Activated naive CD8-positive, alpha-beta T cell treated with anti-CD3 and anti-CD28 coated beads for 36 hours (primary cell): ENCODE measurements around the gene ELOVL6. TPM values are rescaled to one million over a fixed set of nuclear protein-coding genes. Genes with fewer than 3 reads are reported as not detected.

Experiments
- DNase-seq: peaks from one replicate; pipeline ENCODE4 v3.0.0; 2021
- H3K27ac Mint-ChIP-seq: one replicate; pipeline ENCODE4 v1.8.0; 2022; ENCODE audit warnings: mild to moderate bottlenecking, moderate library complexity, mixed read lengths
- H3K27me3 Mint-ChIP-seq: one replicate; pipeline ENCODE4 v1.8.0; 2022; ENCODE audit warnings: mild to moderate bottlenecking, mixed read lengths
- H3K36me3 Mint-ChIP-seq: one replicate; pipeline ENCODE4 v1.8.0; 2021; ENCODE audit warnings: mild to moderate bottlenecking, mixed read lengths
- H3K4me1 Mint-ChIP-seq: one replicate; pipeline ENCODE4 v1.8.0; 2021; ENCODE audit warnings: mixed read lengths
- H3K4me3 Mint-ChIP-seq: one replicate; pipeline ENCODE4 v1.8.0; 2022; ENCODE audit warnings: mild to moderate bottlenecking, moderate library complexity, mixed read lengths
- H3K9me3 Mint-ChIP-seq: one replicate; pipeline ENCODE4 v1.8.0; 2022; ENCODE audit warnings: mixed read lengths
- total RNA-seq, 2 experiments: library from RNA; stranded (reverse); gene quantifications; one replicate each; pipeline ENCODE4 v1.2.3, GENCODE V29; 2021

Gene ELOVL6
- total RNA-seq, 2 experiments from 2014 or later, result 8.4 to 13.3 TPM

GRCh38 chr4:110130576-110131358 is 67.6 kb downstream of the ELOVL6 start:
- Mint-ChIP-seq H3K27me3 (no peaks in the 10 kb centered on the region), H3K4me1 (no peaks in the 10 kb centered on the region), H3K27ac (no peak overlapping the region), H3K9me3 (no peaks in the 10 kb centered on the region), H3K4me3 (no peak overlapping the region), H3K36me3 (peaks cover 2% of the 10 kb centered on the region)
- no peak for DNase-seq

GRCh38 chr4:110129544-110129943 is 68.9 kb downstream of the ELOVL6 start:
- DNase-seq, result no peak
- Mint-ChIP-seq H3K9me3 (no peaks in the 10 kb centered on the region), H3K27ac (no peak overlapping the region), H3K4me1 (no peaks in the 10 kb centered on the region), H3K27me3 (no peaks in the 10 kb centered on the region), H3K36me3 (peaks cover 2% of the 10 kb centered on the region), H3K4me3 (no peak overlapping the region)

- no peak overlapping the region for H3K4me3 Mint-ChIP-seq
- peaks cover 4% of the 10 kb centered on the region for H3K36me3 Mint-ChIP-seq
- no peak overlapping the region for H3K27ac Mint-ChIP-seq
- H3K9me3 Mint-ChIP-seq, result no peaks in the 10 kb centered on the region
- no peaks in the 10 kb centered on the region for H3K27me3 Mint-ChIP-seq
- no peak for DNase-seq
- H3K4me1 Mint-ChIP-seq, result no peaks in the 10 kb centered on the region
Observed at GRCh38 chr4:110128472-110128919, 69.9 kb downstream of the ELOVL6 start.

- Mint-ChIP-seq H3K4me1 (no peaks in the 10 kb centered on the region), H3K4me3 (no peak overlapping the region), H3K27me3 (no peaks in the 10 kb centered on the region), H3K9me3 (no peaks in the 10 kb centered on the region), H3K27ac (no peak overlapping the region), H3K36me3 (peaks cover 4% of the 10 kb centered on the region)
- no peak for DNase-seq
Observed at GRCh38 chr4:110128029-110128428, 70.4 kb downstream of the ELOVL6 start.

GRCh38 chr4:110124711-110125110 is 73.7 kb downstream of the ELOVL6 start:
- Mint-ChIP-seq H3K36me3 (peaks cover 4% of the 10 kb centered on the region), H3K4me1 (peaks cover 4% of the 10 kb centered on the region), H3K27me3 (no peaks in the 10 kb centered on the region), H3K27ac (no peak overlapping the region), H3K4me3 (no peak overlapping the region), H3K9me3 (no peaks in the 10 kb centered on the region)
- no peak for DNase-seq

GRCh38 chr4:110122201-110122600 is 76.2 kb downstream of the ELOVL6 start:
- no peak overlapping the region for H3K27ac Mint-ChIP-seq

GRCh38 chr4:110120506-110120905 is 77.9 kb downstream of the ELOVL6 start:
- no peak for DNase-seq
- H3K4me3 Mint-ChIP-seq, result no peak overlapping the region
- peaks cover 9% of the 10 kb centered on the region for H3K4me1 Mint-ChIP-seq
- no peak overlapping the region for H3K27ac Mint-ChIP-seq
- H3K27me3 Mint-ChIP-seq, result no peaks in the 10 kb centered on the region
- H3K36me3 Mint-ChIP-seq, result peaks cover 2% of the 10 kb centered on the region
- H3K9me3 Mint-ChIP-seq, result no peaks in the 10 kb centered on the region

More at GRCh38 chr4:110122201-110122600, 76.2 kb downstream of the ELOVL6 start:
- Mint-ChIP-seq H3K4me3 (no peak overlapping the region), H3K9me3 (no peaks in the 10 kb centered on the region), H3K4me1 (peaks cover 9% of the 10 kb centered on the region), H3K27me3 (no peaks in the 10 kb centered on the region), H3K36me3 (peaks cover 2% of the 10 kb centered on the region)
- DNase-seq, result no peak

GRCh38 chr4:110119880-110120279 is 78.5 kb downstream of the ELOVL6 start:
- Mint-ChIP-seq H3K27me3 (no peaks in the 10 kb centered on the region), H3K9me3 (no peaks in the 10 kb centered on the region), H3K4me3 (no peak overlapping the region), H3K27ac (no peak overlapping the region), H3K4me1 (peaks cover 9% of the 10 kb centered on the region), H3K36me3 (peaks cover 2% of the 10 kb centered on the region)
- DNase-seq, result no peak

- Mint-ChIP-seq H3K27ac (no peak overlapping the region), H3K27me3 (no peaks in the 10 kb centered on the region), H3K9me3 (no peaks in the 10 kb centered on the region), H3K4me1 (peaks cover 9% of the 10 kb centered on the region), H3K36me3 (peaks cover 1% of the 10 kb centered on the region), H3K4me3 (no peak overlapping the region)
- DNase-seq, result no peak
Observed at GRCh38 chr4:110119337-110119736, 79.1 kb downstream of the ELOVL6 start.

- Mint-ChIP-seq H3K9me3 (no peaks in the 10 kb centered on the region), H3K27me3 (no peaks in the 10 kb centered on the region), H3K4me1 (no peaks in the 10 kb centered on the region), H3K36me3 (no peaks in the 10 kb centered on the region), H3K4me3 (no peak overlapping the region), H3K27ac (no peak overlapping the region)
- no peak for DNase-seq
Observed at GRCh38 chr4:110112056-110112455, 86.4 kb downstream of the ELOVL6 start.

- Mint-ChIP-seq H3K4me3 (no peak overlapping the region), H3K27me3 (no peaks in the 10 kb centered on the region), H3K4me1 (no peaks in the 10 kb centered on the region), H3K36me3 (peaks cover 2% of the 10 kb centered on the region), H3K9me3 (no peaks in the 10 kb centered on the region), H3K27ac (no peak overlapping the region)
- no peak for DNase-seq
Observed at GRCh38 chr4:110109455-110109854, 89.0 kb downstream of the ELOVL6 start.

- Mint-ChIP-seq H3K9me3 (no peaks in the 10 kb centered on the region), H3K27me3 (no peaks in the 10 kb centered on the region), H3K4me1 (no peaks in the 10 kb centered on the region), H3K27ac (no peak overlapping the region), H3K4me3 (no peak overlapping the region), H3K36me3 (peaks cover 2% of the 10 kb centered on the region)
- DNase-seq, result no peak
Observed at GRCh38 chr4:110108960-110109359, 89.5 kb downstream of the ELOVL6 start.

- H3K27me3 Mint-ChIP-seq, result no peaks in the 10 kb centered on the region
- H3K4me3 Mint-ChIP-seq, result no peak overlapping the region
- H3K27ac Mint-ChIP-seq, result no peak overlapping the region
- DNase-seq, result no peak
- no peaks in the 10 kb centered on the region for H3K4me1 Mint-ChIP-seq
- peaks cover 2% of the 10 kb centered on the region for H3K36me3 Mint-ChIP-seq
- no peaks in the 10 kb centered on the region for H3K9me3 Mint-ChIP-seq
Observed at GRCh38 chr4:110108422-110108821, 90.0 kb downstream of the ELOVL6 start.

GRCh38 chr4:110107866-110108265 is 90.5 kb downstream of the ELOVL6 start:
- H3K4me3 Mint-ChIP-seq, result no peak overlapping the region
- no peaks in the 10 kb centered on the region for H3K27me3 Mint-ChIP-seq
- peaks cover 2% of the 10 kb centered on the region for H3K36me3 Mint-ChIP-seq

GRCh38 chr4:110106931-110107296 is 91.5 kb downstream of the ELOVL6 start:
- no peak overlapping the region for H3K4me3 Mint-ChIP-seq
- no peak overlapping the region for H3K27ac Mint-ChIP-seq
- no peaks in the 10 kb centered on the region for H3K27me3 Mint-ChIP-seq
- no peak for DNase-seq
- no peaks in the 10 kb centered on the region for H3K4me1 Mint-ChIP-seq
- peaks cover 2% of the 10 kb centered on the region for H3K36me3 Mint-ChIP-seq
- H3K9me3 Mint-ChIP-seq, result no peaks in the 10 kb centered on the region

More at GRCh38 chr4:110107866-110108265, 90.5 kb downstream of the ELOVL6 start:
- no peak for DNase-seq
- Mint-ChIP-seq H3K9me3 (no peaks in the 10 kb centered on the region), H3K4me1 (no peaks in the 10 kb centered on the region), H3K27ac (no peak overlapping the region)

GRCh38 chr4:110104661-110105060 is 93.8 kb downstream of the ELOVL6 start:
- Mint-ChIP-seq H3K27ac (no peak overlapping the region), H3K4me3 (no peak overlapping the region), H3K4me1 (no peaks in the 10 kb centered on the region)

More at GRCh38 chr4:110104661-110105060, 93.8 kb downstream of the ELOVL6 start:
- H3K9me3 Mint-ChIP-seq, result no peaks in the 10 kb centered on the region
- H3K36me3 Mint-ChIP-seq, result peaks cover 2% of the 10 kb centered on the region
- H3K27me3 Mint-ChIP-seq, result no peaks in the 10 kb centered on the region
- no peak for DNase-seq
